Kidney (tissue), 14 donors: ENCODE measurements around the gene TOB1. TPM values are rescaled to one million over a fixed set of nuclear protein-coding genes. Genes with fewer than 3 reads are reported as not detected.
A peak's percentile ranks its signal among the peaks of the same experiment; 100 is the strongest.

Experiments
- DNase-seq, 5 donors: peaks; one replicate each; pipeline ENCODE4 v3.0.0-alpha.2; 2013 to 2020
- FAIRE-seq: peaks from 2 replicates; lab custom pipeline; 2012; peaks lifted over from hg19 to GRCh38; lab: Jason Lieb, UNC
- H3K27ac ChIP-seq, 2 donors: one replicate each; pipeline ENCODE4 v1.7.0; 2013; ENCODE audit warnings: low read depth in 2 of 2, low read length in 2 of 2, inconsistent platforms in 1 of 2
- H3K27me3 ChIP-seq: one replicate; pipeline ENCODE4 v1.7.1; 2013; ENCODE audit warnings: low read length, inconsistent platforms; ENCODE audit not compliant: control insufficient read depth, insufficient read depth
- H3K36me3 ChIP-seq, 3 donors: one replicate each; pipeline versions ENCODE4 v1.7.0 to v1.7.1; 2013; ENCODE audit warnings: low read length in 3 of 3, control low read depth in 1 of 3, inconsistent platforms in 1 of 3; ENCODE audit not compliant: insufficient read depth in 3 of 3, control insufficient read depth in 2 of 3
- H3K4me1 ChIP-seq, 3 donors: one replicate each; pipeline versions ENCODE4 v1.7.0 to v1.7.1; 2013; ENCODE audit warnings: low read length in 3 of 3, inconsistent platforms in 1 of 3, low read depth in 1 of 3; ENCODE audit not compliant: control insufficient read depth in 2 of 3, insufficient read depth in 2 of 3
- H3K4me3 ChIP-seq, 3 donors: one replicate each; pipeline versions ENCODE4 v1.7.0 to v1.8.1; 2013; ENCODE audit warnings: low read length in 3 of 3, control low read depth in 1 of 3, inconsistent platforms in 1 of 3
- H3K9ac ChIP-seq, 3 donors: one replicate each; pipeline versions ENCODE4 v1.7.0 to v1.7.1; 2013; ENCODE audit warnings: low read length in 3 of 3, control low read depth in 1 of 3, inconsistent platforms in 1 of 3
- H3K9me3 ChIP-seq, 3 donors: one replicate each; pipeline versions ENCODE4 v1.7.0 to v1.7.1; 2013; ENCODE audit warnings: low read length in 3 of 3, control low read depth in 1 of 3, inconsistent platforms in 1 of 3; ENCODE audit not compliant: control insufficient read depth in 2 of 3, insufficient read depth in 1 of 3
- CTCF ChIP-seq: IDR thresholded peaks from 3 replicates; pipeline ENCODE4 v1.5.1; 2012; ENCODE audit warnings: mild to moderate bottlenecking, moderate library complexity, borderline replicate concordance; ENCODE audit not compliant: insufficient read depth; ENCODE audit errors: extremely low read depth
- intact Hi-C: fragments of 100-400 bp; cut with DNase I; formaldehyde crosslinking; loops from one replicate; pipeline ENCODE4 v1.11.1; 2022
- polyA plus RNA-seq: library from polyadenylated mRNA; stranded (reverse); fragments of 350-450 nt; fragmentation: Illumina TruSeq; extraction: RNeasy Lipid Tissue Mini Kit (QIAGEN cat#74804); gene quantifications from one replicate; pipeline ENCODE4 v1.2.3, GENCODE V29; 2014; ENCODE audit warnings: low read depth, low replicate concordance; ENCODE audit not compliant: insufficient read depth
- total RNA-seq: library from RNA; stranded (reverse); fragmentation: NEBNext Ultra II Directional; extraction: Animal tissue kit (Norgen Biotek cat#: 25700); gene quantifications from one replicate; pipeline ENCODE4 v1.2.1, GENCODE V29; 2021
- donor health status: control.
- donor health status: control.
- donor health status: control.
- donor health status: control.
- donor health status: control.
- donor health status: DM: yes; HTN: yes; CAD: no.
- donor health status: Normal renal cell carcinoma (clear cell type).

TOB1 gene
- total and polyA plus RNA-seq, 2 donors from 2014 or later: 52.5 to 141 TPM

GRCh38 chr17:50902372-50903353 is 36.5 kb upstream of the TOB1 start:
- H3K9ac ChIP-seq: peak overlapping the region in 1 of 3 donors; percentile 65
- intact Hi-C loops: no loop called here
- no peaks in the 10 kb centered on the region for H3K9me3 ChIP-seq
- peak in 1 of 5 donors; percentile 41 for DNase-seq
- FAIRE-seq: no peak
- peaks cover 8 to 40% (median 26%) of the 10 kb centered on the region in 3 donors for H3K4me1 ChIP-seq
- no peak for TF ChIP-seq CTCF
- no peaks in the 10 kb centered on the region for H3K27me3 ChIP-seq
- no peaks in the 10 kb centered on the region for H3K36me3 ChIP-seq
- H3K4me3 ChIP-seq: no peak overlapping the region
- peak overlapping the region; percentile 87 to 94 for H3K27ac ChIP-seq

GRCh38 chr17:50900383-50900892 is 34.3 kb upstream of the TOB1 start:
- TF ChIP-seq CTCF: no peak
- Histone ChIP-seq H3K27me3 (no peaks in the 10 kb centered on the region), H3K9me3 (no peaks in the 10 kb centered on the region), H3K36me3 (no peaks in the 10 kb centered on the region), H3K4me3 (no peak overlapping the region), H3K4me1 (peaks cover 8 to 35% (median 23%) of the 10 kb centered on the region in 3 donors), H3K27ac (no peak overlapping the region), H3K9ac (no peak overlapping the region)
- intact Hi-C loops: no loop called here
- DNase-seq: peak in 1 of 5 donors; percentile 27
- no peak for FAIRE-seq

- Histone ChIP-seq H3K9ac (no peak overlapping the region), H3K4me1 (peaks cover 8 to 28% (median 16%) of the 10 kb centered on the region in 3 donors), H3K9me3 (no peaks in the 10 kb centered on the region), H3K4me3 (no peak overlapping the region), H3K27me3 (no peaks in the 10 kb centered on the region), H3K36me3 (no peaks in the 10 kb centered on the region), H3K27ac (no peak overlapping the region)
- FAIRE-seq (no peak), DNase-seq (no peak)
- TF ChIP-seq CTCF: no peak
- intact Hi-C loops: no loop called here
These were observed 33.6 kb upstream of the TOB1 start for GRCh38 chr17:50899559-50900319.
